ENCODE measurements around the gene SLC6A12. TPM values are rescaled to one million over a fixed set of nuclear protein-coding genes. Genes with fewer than 3 reads are reported as not detected.

The SLC6A12 gene
- total RNA-seq (under 1 TPM; 0.16 to 0.37 TPM), polyA plus RNA-seq (not detected)

- Mint-ChIP-seq H3K36me3 (no peaks in the 10 kb centered on the region), H3K4me3 (no peak within 1 kb of the TSS), H3K9me3 (no peaks in the 10 kb centered on the region), H3K27ac (no peak within 1 kb of the TSS), H3K27me3 (peaks cover 38 to 51% of the 10 kb centered on the region in 2 donors), H3K4me1 (peaks cover 0 to 5% (median 3%) of the 10 kb centered on the region in 3 donors)
- Histone ChIP-seq H3K27ac (ENCODE audit: low read depth, low read length) (no peak within 1 kb of the TSS), H3K4me3 (ENCODE audit: low read length) (no peak within 1 kb of the TSS), H3K4me1 (ENCODE audit: insufficient read depth, low read length) (no peaks in the 10 kb centered on the region), H3K27me3 (ENCODE audit: insufficient read depth, low read length, poor library complexity, severe bottlenecking) (peaks cover 4% of the 10 kb centered on the region), H3K9me3 (ENCODE audit: low read length) (no peaks in the 10 kb centered on the region), H3K36me3 (ENCODE audit: insufficient read depth, low read length) (no peaks in the 10 kb centered on the region)
- DNase-seq: no peak
- POLR2A ChIA-PET: no interaction called here
- CTCF ChIA-PET: no interaction called here
These were observed at the start of gene SLC6A12 for GRCh38 chr12:214003-214741. SLC6A12 (minus strand) TSS chr12:214157; CDS start chr12:209986, 4,171 bp downstream.

DNA sequence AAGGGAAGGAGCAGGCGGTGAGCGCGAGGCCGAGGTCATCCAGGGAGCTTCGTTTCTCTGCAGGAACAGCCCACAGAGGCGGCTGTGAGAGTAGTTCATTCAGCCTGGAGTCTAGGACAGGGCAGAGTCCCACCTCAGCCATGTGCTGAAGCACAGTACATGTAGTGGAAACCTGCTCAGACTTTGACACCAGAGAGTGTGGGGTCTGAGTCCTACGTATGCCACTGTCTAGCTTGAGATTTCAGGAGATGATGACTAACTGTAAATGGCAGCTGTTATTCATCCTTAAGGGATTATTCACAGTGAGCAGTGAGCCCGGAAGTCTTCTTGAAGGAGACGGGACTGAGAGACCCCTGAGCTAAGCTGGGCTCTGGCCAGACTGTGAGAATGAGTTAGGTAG, 49.6 kb upstream of the SLC6A12 start:
- H3K27ac ChIP-seq (ENCODE audit: low read depth, low read length): no peak overlapping the region
- Mint-ChIP-seq H3K4me3 (no peak overlapping the region), H3K36me3 (peaks cover 0 to 4% (median 0%) of the 10 kb centered on the region in 3 donors), H3K27ac (no peak overlapping the region), H3K9me3 (no peaks in the 10 kb centered on the region), H3K27me3 (peaks cover 2 to 5% of the 10 kb centered on the region in 2 donors), H3K4me1 (peaks cover 0 to 5% (median 0%) of the 10 kb centered on the region in 3 donors)
- no peaks in the 10 kb centered on the region for H3K27me3 ChIP-seq (ENCODE audit: insufficient read depth, low read length, poor library complexity, severe bottlenecking)
- CTCF ChIA-PET: no interaction called here
- no peaks in the 10 kb centered on the region for H3K9me3 ChIP-seq (ENCODE audit: low read length)
- no peak for DNase-seq
- POLR2A ChIA-PET: no interaction called here
- H3K36me3 ChIP-seq (ENCODE audit: insufficient read depth, low read length): no peaks in the 10 kb centered on the region
- peaks cover 7% of the 10 kb centered on the region for H3K4me1 ChIP-seq (ENCODE audit: insufficient read depth, low read length)
- H3K4me3 ChIP-seq (ENCODE audit: low read length): no peak overlapping the region

GRCh38 chr12:262817-263216, 48.9 kb upstream of the SLC6A12 start, which contains the start of gene SLC6A13:
SLC6A13 (minus strand) TSS chr12:262836; CDS start chr12:260052, 2,784 bp downstream.
- CTCF ChIA-PET: no interaction called here
- no peaks in the 10 kb centered on the region for H3K9me3 ChIP-seq (ENCODE audit: low read length)
- H3K4me3 ChIP-seq (ENCODE audit: low read length): no peak within 1 kb of the TSS
- no peak for DNase-seq
- Mint-ChIP-seq H3K36me3 (peaks cover 0 to 4% (median 0%) of the 10 kb centered on the region in 3 donors), H3K4me1 (peaks cover 0 to 5% (median 0%) of the 10 kb centered on the region in 3 donors), H3K9me3 (no peaks in the 10 kb centered on the region), H3K27me3 (peaks cover 7 to 9% of the 10 kb centered on the region in 2 donors), H3K4me3 (no peak within 1 kb of the TSS), H3K27ac (peak within 1 kb of the TSS in 1 of 8 donors; percentile 68)
- H3K27me3 ChIP-seq (ENCODE audit: insufficient read depth, low read length, poor library complexity, severe bottlenecking): no peaks in the 10 kb centered on the region
- H3K4me1 ChIP-seq (ENCODE audit: insufficient read depth, low read length): peaks cover 7% of the 10 kb centered on the region
- H3K36me3 ChIP-seq (ENCODE audit: insufficient read depth, low read length): no peaks in the 10 kb centered on the region
- POLR2A ChIA-PET: no interaction called here
- H3K27ac ChIP-seq (ENCODE audit: low read depth, low read length): no peak within 1 kb of the TSS

GRCh38 chr12:262113-262512, 48.2 kb upstream of the SLC6A12 start:
- no peak overlapping the region for H3K27ac ChIP-seq (ENCODE audit: low read depth, low read length)
- H3K4me3 ChIP-seq (ENCODE audit: low read length): no peak overlapping the region
- no peaks in the 10 kb centered on the region for H3K27me3 ChIP-seq (ENCODE audit: insufficient read depth, low read length, poor library complexity, severe bottlenecking)
- no peaks in the 10 kb centered on the region for H3K36me3 ChIP-seq (ENCODE audit: insufficient read depth, low read length)
- peaks cover 7% of the 10 kb centered on the region for H3K4me1 ChIP-seq (ENCODE audit: insufficient read depth, low read length)
- CTCF ChIA-PET: no interaction called here
- Mint-ChIP-seq H3K36me3 (peaks cover 0 to 4% (median 0%) of the 10 kb centered on the region in 3 donors), H3K4me1 (peaks cover 0 to 5% (median 0%) of the 10 kb centered on the region in 3 donors), H3K9me3 (no peaks in the 10 kb centered on the region), H3K4me3 (no peak overlapping the region), H3K27me3 (peaks cover 7 to 16% of the 10 kb centered on the region in 2 donors), H3K27ac (peak overlapping the region in 1 of 8 donors; percentile 68)
- no peak for DNase-seq
- POLR2A ChIA-PET: no interaction called here
- H3K9me3 ChIP-seq (ENCODE audit: low read length): no peaks in the 10 kb centered on the region

GRCh38 chr12:257521-258321, 43.8 kb upstream of the SLC6A12 start:
- H3K9me3 Mint-ChIP-seq: no peaks in the 10 kb centered on the region
- ChIA-PET POLR2A (no interaction called here), CTCF (no interaction called here)
- Histone ChIP-seq H3K27me3 (ENCODE audit: insufficient read depth, low read length, poor library complexity, severe bottlenecking) (peaks cover 5% of the 10 kb centered on the region), H3K4me3 (ENCODE audit: low read length) (no peak overlapping the region), H3K4me1 (ENCODE audit: insufficient read depth, low read length) (no peaks in the 10 kb centered on the region), H3K9me3 (ENCODE audit: low read length) (no peaks in the 10 kb centered on the region), H3K36me3 (ENCODE audit: insufficient read depth, low read length) (no peaks in the 10 kb centered on the region), H3K27ac (ENCODE audit: low read depth, low read length) (no peak overlapping the region)
- no peak for DNase-seq
- no peaks in the 10 kb centered on the region for H3K4me1 Mint-ChIP-seq
- peaks cover 0 to 9% (median 3%) of the 10 kb centered on the region in 3 donors for H3K36me3 Mint-ChIP-seq
- peaks cover 27 to 48% of the 10 kb centered on the region in 2 donors for H3K27me3 Mint-ChIP-seq
- H3K27ac Mint-ChIP-seq: peak overlapping the region in 1 of 8 donors; percentile 39
- no peak overlapping the region for H3K4me3 Mint-ChIP-seq

GRCh38 chr12:256958-257357, 43.0 kb upstream of the SLC6A12 start:
- POLR2A ChIA-PET: no interaction called here

GRCh38 chr12:256225-256624, 42.3 kb upstream of the SLC6A12 start:
- Mint-ChIP-seq H3K36me3 (peaks cover 0 to 9% (median 3%) of the 10 kb centered on the region in 3 donors), H3K4me1 (no peaks in the 10 kb centered on the region), H3K4me3 (no peak overlapping the region), H3K27ac (no peak overlapping the region), H3K9me3 (no peaks in the 10 kb centered on the region), H3K27me3 (peaks cover 27 to 55% of the 10 kb centered on the region in 2 donors)
- H3K36me3 ChIP-seq (ENCODE audit: insufficient read depth, low read length): no peaks in the 10 kb centered on the region
- no peak overlapping the region for H3K4me3 ChIP-seq (ENCODE audit: low read length)
- no peak for DNase-seq
- H3K27me3 ChIP-seq (ENCODE audit: insufficient read depth, low read length, poor library complexity, severe bottlenecking): peaks cover 5% of the 10 kb centered on the region
- H3K4me1 ChIP-seq (ENCODE audit: insufficient read depth, low read length): no peaks in the 10 kb centered on the region
- ChIA-PET CTCF (interaction anchor here (0.8 kb wide), 1 partner anchor 14 kb away, joined by 3 read pairs; no protein-coding TSS in a partner anchor), POLR2A (no interaction called here)
- no peak overlapping the region for H3K27ac ChIP-seq (ENCODE audit: low read depth, low read length)
- no peaks in the 10 kb centered on the region for H3K9me3 ChIP-seq (ENCODE audit: low read length)

More at GRCh38 chr12:256958-257357, 43.0 kb upstream of the SLC6A12 start:
- Histone ChIP-seq H3K4me3 (ENCODE audit: low read length) (no peak overlapping the region), H3K36me3 (ENCODE audit: insufficient read depth, low read length) (no peaks in the 10 kb centered on the region), H3K27me3 (ENCODE audit: insufficient read depth, low read length, poor library complexity, severe bottlenecking) (peaks cover 5% of the 10 kb centered on the region), H3K27ac (ENCODE audit: low read depth, low read length) (no peak overlapping the region), H3K9me3 (ENCODE audit: low read length) (no peaks in the 10 kb centered on the region), H3K4me1 (ENCODE audit: insufficient read depth, low read length) (no peaks in the 10 kb centered on the region)
- no peaks in the 10 kb centered on the region for H3K4me1 Mint-ChIP-seq
- peaks cover 27 to 54% of the 10 kb centered on the region in 2 donors for H3K27me3 Mint-ChIP-seq
- H3K36me3 Mint-ChIP-seq: peaks cover 0 to 9% (median 3%) of the 10 kb centered on the region in 3 donors
- no peak overlapping the region for H3K27ac Mint-ChIP-seq
- H3K4me3 Mint-ChIP-seq: no peak overlapping the region
- CTCF ChIA-PET: no interaction called here
- DNase-seq: no peak
- H3K9me3 Mint-ChIP-seq: no peaks in the 10 kb centered on the region

DNA sequence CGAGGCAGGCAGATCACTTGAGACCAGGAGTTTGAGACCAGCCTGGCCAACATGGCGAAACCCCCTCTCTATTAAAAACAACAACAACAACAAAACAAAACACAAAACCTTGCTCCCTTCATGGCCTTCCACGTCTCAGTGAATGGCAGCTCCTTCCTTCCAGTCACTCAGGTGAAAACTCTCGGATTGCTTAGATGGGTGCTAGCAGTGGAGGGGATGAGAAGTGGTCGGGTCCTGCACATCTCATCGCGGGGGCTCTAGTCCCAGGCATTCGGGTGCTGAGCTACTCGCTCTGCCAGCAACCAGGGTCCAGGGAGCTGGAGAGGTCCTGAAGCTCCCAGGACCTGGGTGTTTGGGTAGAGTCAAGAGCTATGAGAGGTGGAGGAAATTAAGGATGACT, 41.0 kb upstream of the SLC6A12 start:
- Histone ChIP-seq H3K36me3 (ENCODE audit: insufficient read depth, low read length) (no peaks in the 10 kb centered on the region), H3K4me3 (ENCODE audit: low read length) (no peak overlapping the region), H3K9me3 (ENCODE audit: low read length) (no peaks in the 10 kb centered on the region), H3K27ac (ENCODE audit: low read depth, low read length) (no peak overlapping the region), H3K27me3 (ENCODE audit: insufficient read depth, low read length, poor library complexity, severe bottlenecking) (peaks cover 5% of the 10 kb centered on the region), H3K4me1 (ENCODE audit: insufficient read depth, low read length) (no peaks in the 10 kb centered on the region)
- Mint-ChIP-seq H3K27me3 (peaks cover 25 to 57% of the 10 kb centered on the region in 2 donors), H3K27ac (no peak overlapping the region), H3K9me3 (peaks cover 0 to 2% (median 0%) of the 10 kb centered on the region in 5 donors), H3K4me1 (no peaks in the 10 kb centered on the region), H3K36me3 (peaks cover 0 to 9% (median 3%) of the 10 kb centered on the region in 3 donors), H3K4me3 (no peak overlapping the region)
- DNase-seq: no peak
- POLR2A ChIA-PET: no interaction called here
- CTCF ChIA-PET: no interaction called here
